Neural cell (in vitro differentiated cells): ENCODE results near the gene SRP54. TPM values are rescaled to one million over a fixed set of nuclear protein-coding genes. Genes with fewer than 3 reads are reported as not detected.
"Not testable (repeated sequence)": the region's sequence is repeated elsewhere in the genome, so short reads cannot be mapped to it uniquely, and the experiment has no call there.

Source experiments
- H2AFZ ChIP-seq: fragments of 200-600, 300-800 bp; sonication (generic), shearing (Covaris generic); 2 replicates; pipeline ENCODE4 v1.6.0; 2014; ENCODE audit warnings: low read depth, mild to moderate bottlenecking, antibody characterized with exemption, low read length, moderate library complexity
- H3F3A ChIP-seq: fragments of 200-600 bp; shearing (Covaris generic); 2 replicates; pipeline ENCODE4 v1.6.1; 2016; ENCODE audit warnings: mild to moderate bottlenecking, moderate library complexity, mixed read lengths, antibody characterized with exemption, low read length; ENCODE audit not compliant: insufficient read depth, poor library complexity, severe bottlenecking
- H3K27ac ChIP-seq: fragments of 200-600, 300-800 bp; sonication (generic), shearing (Covaris generic); 2 replicates; pipeline ENCODE4 v1.5.1; 2014; ENCODE audit warnings: mild to moderate bottlenecking, low read length, moderate library complexity
- H3K27me3 ChIP-seq: fragments of 300-800, 200-600 bp; sonication (generic), shearing (Covaris generic); 2 replicates; pipeline ENCODE4 v1.6.0; 2014; ENCODE audit warnings: mild to moderate bottlenecking, low read depth, low read length, moderate library complexity; ENCODE audit not compliant: insufficient read depth
- H3K36me3 ChIP-seq: fragments of 300-800, 200-600 bp; sonication (generic), shearing (Covaris generic); 2 replicates; pipeline ENCODE4 v1.5.1; 2014; ENCODE audit warnings: mild to moderate bottlenecking, antibody characterized with exemption, low read length, moderate library complexity; ENCODE audit not compliant: insufficient read depth
- H3K4me2 ChIP-seq: fragments of 300-800, 200-600 bp; sonication (generic), shearing (Covaris generic); 2 replicates; pipeline ENCODE4 v1.6.0; 2014; ENCODE audit warnings: mild to moderate bottlenecking, low read length
- H3K4me3 ChIP-seq: fragments of 300-800, 200-600 bp; sonication (generic), shearing (Covaris generic); 2 replicates; pipeline ENCODE4 v1.5.1; 2014; ENCODE audit warnings: mild to moderate bottlenecking, low read length, moderate library complexity
- H3K79me2 ChIP-seq: fragments of 200-600 bp; shearing (Covaris generic); replicated peaks from 2 replicates; pipeline ENCODE4 v1.6.0; 2014; ENCODE audit warnings: mild to moderate bottlenecking, low read length, moderate library complexity; ENCODE audit not compliant: insufficient read depth
- H3K9ac ChIP-seq: fragments of 300-800, 200-600 bp; sonication (generic), shearing (Covaris generic); 2 replicates; pipeline ENCODE4 v1.6.1; 2016; ENCODE audit warnings: mild to moderate bottlenecking, low read length, mixed read lengths
- H3K9me2 ChIP-seq: fragments of 200-600 bp; shearing (Covaris generic); 2 replicates; pipeline ENCODE4 v1.6.1; 2016; ENCODE audit warnings: mild to moderate bottlenecking, low read length, mixed read lengths; ENCODE audit not compliant: insufficient read depth
- H3K9me3 ChIP-seq: fragments of 200-600, 300-800 bp; sonication (generic), shearing (Covaris generic); 2 replicates; pipeline ENCODE4 v1.6.1; 2016; ENCODE audit warnings: mild to moderate bottlenecking, mixed run types, low read length, moderate library complexity, mixed read lengths
- H4K20me1 ChIP-seq: fragments of 200-600 bp; shearing (Covaris generic); 2 replicates; pipeline ENCODE4 v1.6.1; 2016; ENCODE audit warnings: mild to moderate bottlenecking, mixed run types; ENCODE audit not compliant: insufficient read depth
- EP300 ChIP-seq: fragments of 450-650 bp; conservative IDR thresholded peaks from 2 replicates; pipeline ENCODE4 v1.6.1; 2014; ENCODE audit warnings: antibody characterized with exemption, mild to moderate bottlenecking, moderate library complexity; ENCODE audit not compliant: poor library complexity, severe bottlenecking
- EZH2 ChIP-seq: fragments of 200-600, 300-800 bp; shearing (Covaris generic), sonication (generic); IDR thresholded peaks from 2 replicates; pipeline ENCODE4 v1.6.1; 2014; ENCODE audit warnings: antibody characterized with exemption, low read length, borderline replicate concordance, mild to moderate bottlenecking; ENCODE audit not compliant: insufficient read depth, poor library complexity, severe bottlenecking
- MXI1 ChIP-seq: fragments of 450-650 bp; conservative IDR thresholded peaks from 2 replicates; pipeline ENCODE4 v1.6.1; 2014; ENCODE audit warnings: antibody characterized with exemption, mild to moderate bottlenecking; ENCODE audit not compliant: poor library complexity, severe bottlenecking
- POLR2AphosphoS5 ChIP-seq: IDR thresholded peaks from 2 replicates; pipeline ENCODE4 v1.6.1; 2012
- RAD21 ChIP-seq: fragments of 450-650 bp; conservative IDR thresholded peaks from 2 replicates; pipeline ENCODE4 v1.6.1; 2014; ENCODE audit warnings: antibody characterized with exemption, mild to moderate bottlenecking, moderate library complexity
- SMC3 ChIP-seq: fragments of 450-650 bp; conservative IDR thresholded peaks from 2 replicates; pipeline ENCODE4 v1.6.1; 2014; ENCODE audit warnings: antibody characterized with exemption, mild to moderate bottlenecking, moderate library complexity; ENCODE audit not compliant: poor library complexity
- TAF1 ChIP-seq: IDR thresholded peaks from 2 replicates; pipeline ENCODE4 v1.6.1; 2012; ENCODE audit warnings: low read depth
- polyA plus RNA-seq: library from polyadenylated mRNA; depleted of rRNA; stranded (reverse); fragments of >200 nt; gene quantifications from 2 replicates; pipeline ENCODE4 v1.2.3, GENCODE V29; 2014
- TF ChIP-seq, protein P1 (sequence below): fragments of 450-650 bp; IDR thresholded peaks from 2 replicates; pipeline ENCODE4 v1.5.1; 2014; ENCODE audit warnings: antibody characterized with exemption, mild to moderate bottlenecking, moderate library complexity; ENCODE audit not compliant: poor library complexity, severe bottlenecking
- TF ChIP-seq, protein P2 (sequence below): IDR thresholded peaks from 2 replicates; pipeline ENCODE4 v1.6.1; 2012; ENCODE audit warnings: borderline replicate concordance

The SRP54 gene
- polyA plus RNA-seq, 1 donor from 2014 or later: 110 TPM

DNA sequence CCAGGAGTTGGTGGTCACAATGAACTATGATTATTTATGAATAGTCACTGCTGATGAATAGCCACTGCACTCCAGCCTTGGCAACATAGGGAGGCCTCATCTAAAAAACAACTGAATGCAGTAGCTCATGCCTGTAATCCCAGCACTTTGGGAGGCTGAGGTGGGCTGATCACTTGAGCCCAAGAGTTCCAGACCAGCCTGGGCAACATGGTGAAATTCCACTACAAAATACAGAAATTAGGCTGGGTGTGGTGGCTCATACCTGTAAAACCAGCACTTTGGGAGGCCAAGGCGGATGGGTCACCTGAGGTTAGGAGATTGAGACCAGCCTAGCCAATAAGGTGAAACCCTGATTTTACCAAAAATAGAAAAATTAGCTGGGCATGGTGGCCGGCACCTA, 49.8 kb downstream of the SRP54 start:
- no peaks in the 10 kb centered on the region for H3K36me3 ChIP-seq
- no peaks in the 10 kb centered on the region for H3F3A ChIP-seq
- no peaks in the 10 kb centered on the region for H3K9me2 ChIP-seq
- H3K4me2 ChIP-seq: no peak overlapping the region
- no peak overlapping the region for H2AFZ ChIP-seq
- H3K27ac ChIP-seq: no peak overlapping the region
- no peak overlapping the region for H3K4me3 ChIP-seq
- H3K9ac ChIP-seq: no peak overlapping the region
- peaks cover 6% of the 10 kb centered on the region for H3K9me3 ChIP-seq
- no peaks in the 10 kb centered on the region for H4K20me1 ChIP-seq
- no peaks in the 10 kb centered on the region for H3K79me2 ChIP-seq
- TF ChIP-seq, protein P1, sequence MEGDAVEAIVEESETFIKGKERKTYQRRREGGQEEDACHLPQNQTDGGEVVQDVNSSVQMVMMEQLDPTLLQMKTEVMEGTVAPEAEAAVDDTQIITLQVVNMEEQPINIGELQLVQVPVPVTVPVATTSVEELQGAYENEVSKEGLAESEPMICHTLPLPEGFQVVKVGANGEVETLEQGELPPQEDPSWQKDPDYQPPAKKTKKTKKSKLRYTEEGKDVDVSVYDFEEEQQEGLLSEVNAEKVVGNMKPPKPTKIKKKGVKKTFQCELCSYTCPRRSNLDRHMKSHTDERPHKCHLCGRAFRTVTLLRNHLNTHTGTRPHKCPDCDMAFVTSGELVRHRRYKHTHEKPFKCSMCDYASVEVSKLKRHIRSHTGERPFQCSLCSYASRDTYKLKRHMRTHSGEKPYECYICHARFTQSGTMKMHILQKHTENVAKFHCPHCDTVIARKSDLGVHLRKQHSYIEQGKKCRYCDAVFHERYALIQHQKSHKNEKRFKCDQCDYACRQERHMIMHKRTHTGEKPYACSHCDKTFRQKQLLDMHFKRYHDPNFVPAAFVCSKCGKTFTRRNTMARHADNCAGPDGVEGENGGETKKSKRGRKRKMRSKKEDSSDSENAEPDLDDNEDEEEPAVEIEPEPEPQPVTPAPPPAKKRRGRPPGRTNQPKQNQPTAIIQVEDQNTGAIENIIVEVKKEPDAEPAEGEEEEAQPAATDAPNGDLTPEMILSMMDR: no peak
- TF ChIP-seq, protein P2, sequence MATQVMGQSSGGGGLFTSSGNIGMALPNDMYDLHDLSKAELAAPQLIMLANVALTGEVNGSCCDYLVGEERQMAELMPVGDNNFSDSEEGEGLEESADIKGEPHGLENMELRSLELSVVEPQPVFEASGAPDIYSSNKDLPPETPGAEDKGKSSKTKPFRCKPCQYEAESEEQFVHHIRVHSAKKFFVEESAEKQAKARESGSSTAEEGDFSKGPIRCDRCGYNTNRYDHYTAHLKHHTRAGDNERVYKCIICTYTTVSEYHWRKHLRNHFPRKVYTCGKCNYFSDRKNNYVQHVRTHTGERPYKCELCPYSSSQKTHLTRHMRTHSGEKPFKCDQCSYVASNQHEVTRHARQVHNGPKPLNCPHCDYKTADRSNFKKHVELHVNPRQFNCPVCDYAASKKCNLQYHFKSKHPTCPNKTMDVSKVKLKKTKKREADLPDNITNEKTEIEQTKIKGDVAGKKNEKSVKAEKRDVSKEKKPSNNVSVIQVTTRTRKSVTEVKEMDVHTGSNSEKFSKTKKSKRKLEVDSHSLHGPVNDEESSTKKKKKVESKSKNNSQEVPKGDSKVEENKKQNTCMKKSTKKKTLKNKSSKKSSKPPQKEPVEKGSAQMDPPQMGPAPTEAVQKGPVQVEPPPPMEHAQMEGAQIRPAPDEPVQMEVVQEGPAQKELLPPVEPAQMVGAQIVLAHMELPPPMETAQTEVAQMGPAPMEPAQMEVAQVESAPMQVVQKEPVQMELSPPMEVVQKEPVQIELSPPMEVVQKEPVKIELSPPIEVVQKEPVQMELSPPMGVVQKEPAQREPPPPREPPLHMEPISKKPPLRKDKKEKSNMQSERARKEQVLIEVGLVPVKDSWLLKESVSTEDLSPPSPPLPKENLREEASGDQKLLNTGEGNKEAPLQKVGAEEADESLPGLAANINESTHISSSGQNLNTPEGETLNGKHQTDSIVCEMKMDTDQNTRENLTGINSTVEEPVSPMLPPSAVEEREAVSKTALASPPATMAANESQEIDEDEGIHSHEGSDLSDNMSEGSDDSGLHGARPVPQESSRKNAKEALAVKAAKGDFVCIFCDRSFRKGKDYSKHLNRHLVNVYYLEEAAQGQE: no peak
- TF ChIP-seq MXI1 (no peak), POLR2AphosphoS5 (no peak), SMC3 (no peak), TAF1 (no peak), RAD21 (no peak), EZH2 (no peak), EP300 (no peak)
- H3K27me3 ChIP-seq: no peaks in the 10 kb centered on the region

DNA sequence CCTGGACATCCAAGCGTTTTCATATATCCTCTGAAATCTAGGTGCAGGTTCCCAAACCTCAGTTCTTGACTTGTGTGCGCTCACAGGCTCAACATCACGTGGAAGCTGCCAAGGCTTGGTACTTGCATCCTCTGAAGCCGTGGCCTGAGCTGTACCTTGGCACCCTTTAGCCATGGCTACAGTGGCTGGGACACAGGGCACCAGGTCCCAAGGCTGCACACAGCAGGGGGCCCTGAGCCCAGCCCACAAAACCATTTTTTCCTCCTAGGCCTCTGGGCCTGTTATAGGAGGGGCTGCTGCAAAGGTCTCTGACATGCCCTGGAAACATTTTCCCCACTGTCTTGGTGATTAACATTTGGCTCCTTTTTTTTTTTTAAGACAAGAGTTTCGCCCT, 51.6 kb downstream of the SRP54 start:
- TF ChIP-seq MXI1 (no peak), RAD21 (no peak), EP300 (no peak), POLR2AphosphoS5 (no peak)
- TF ChIP-seq, protein P1: no peak
- Histone ChIP-seq H2AFZ (no peak overlapping the region), H3K4me2 (no peak overlapping the region), H3K79me2 (no peaks in the 10 kb centered on the region), H3K27me3 (no peaks in the 10 kb centered on the region), H3K4me3 (no peak overlapping the region), H3K36me3 (no peaks in the 10 kb centered on the region), H3K27ac (no peak overlapping the region), H3K9me2 (no peaks in the 10 kb centered on the region), H3K9ac (no peak overlapping the region), H3F3A (no peaks in the 10 kb centered on the region), H3K9me3 (peaks cover 6% of the 10 kb centered on the region), H4K20me1 (no peaks in the 10 kb centered on the region)

DNA sequence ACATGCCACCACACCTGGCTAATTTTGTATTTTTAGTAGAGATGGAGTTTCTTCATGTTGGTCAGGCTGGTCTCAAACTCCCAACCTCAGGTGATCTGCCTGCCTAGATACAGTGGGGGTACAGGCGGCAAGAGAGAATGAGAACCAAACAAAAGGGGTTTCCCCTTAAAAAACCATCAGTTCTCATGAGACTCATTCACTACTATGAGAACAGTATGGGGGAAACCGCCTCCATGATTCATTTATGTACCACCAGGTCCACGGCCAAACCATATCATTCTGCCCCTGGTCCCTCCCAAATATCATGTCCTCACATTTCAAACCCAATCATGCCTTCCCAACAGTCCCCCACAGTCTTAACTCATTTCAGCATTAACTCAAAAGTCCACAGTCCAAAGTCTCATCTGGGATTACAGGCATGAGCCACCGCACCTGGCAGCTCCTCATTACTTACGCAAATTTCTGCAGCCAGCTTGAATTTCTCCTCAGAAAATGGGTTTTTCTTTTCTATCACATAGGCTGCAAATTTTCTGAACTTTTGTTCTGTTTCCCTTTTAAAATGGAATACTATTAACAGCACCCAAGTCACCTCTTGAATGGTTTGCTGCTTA, 52.3 kb downstream of the SRP54 start:
- H4K20me1 ChIP-seq, H3F3A ChIP-seq, H3K9ac ChIP-seq, H3K79me2 ChIP-seq, H2AFZ ChIP-seq, H3K36me3 ChIP-seq, H3K9me2 ChIP-seq, H3K9me3 ChIP-seq, H3K4me3 ChIP-seq, H3K27ac ChIP-seq, H3K4me2 ChIP-seq, H3K27me3 ChIP-seq: not testable (repeated sequence)

DNA sequence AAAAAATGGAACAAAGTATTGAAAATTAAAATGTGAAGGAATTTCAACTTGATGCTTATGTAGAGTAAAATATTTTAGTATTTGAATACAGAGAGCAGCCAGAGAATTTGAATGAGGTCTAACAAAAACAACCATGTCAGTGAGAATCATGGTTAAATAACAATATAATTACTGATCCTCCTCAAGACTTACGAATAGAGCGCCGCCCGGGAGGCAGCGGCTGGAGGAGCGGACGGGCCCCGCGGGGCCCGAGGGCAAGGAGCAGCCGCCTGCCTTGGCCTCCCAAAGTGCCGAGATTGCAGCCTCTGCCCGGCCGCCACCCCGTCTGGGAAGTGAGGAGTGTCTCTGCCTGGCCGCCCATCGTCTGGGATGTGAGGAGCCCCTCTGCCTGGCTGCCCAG, 55.5 kb downstream of the SRP54 start:
- H3K9ac ChIP-seq: not testable (repeated sequence)

More for the DNA sequence above, 55.5 kb downstream of the SRP54 start:
- not testable (repeated sequence) for H2AFZ ChIP-seq, H3K27me3 ChIP-seq, H3K79me2 ChIP-seq, H3K9me3 ChIP-seq, H3K9me2 ChIP-seq, H3K36me3 ChIP-seq, H4K20me1 ChIP-seq, H3K27ac ChIP-seq, H3K4me2 ChIP-seq, H3F3A ChIP-seq, H3K4me3 ChIP-seq
